DMS114 treated with DMSO at 0.1 percent for 48 hours (cell line): ENCODE measurements around the gene SLC44A3.

Experiments
- DNase-seq: peaks from one replicate; lab custom pipeline; 2025; ENCODE audit not compliant: unreplicated experiment; lab: John Stamatoyannopoulos, UW

The SLC44A3 gene

GRCh38 chr1:94801919-94802546, 18.1 kb upstream of the SLC44A3 start:
- peak; percentile 83 for DNase-seq

DNA sequence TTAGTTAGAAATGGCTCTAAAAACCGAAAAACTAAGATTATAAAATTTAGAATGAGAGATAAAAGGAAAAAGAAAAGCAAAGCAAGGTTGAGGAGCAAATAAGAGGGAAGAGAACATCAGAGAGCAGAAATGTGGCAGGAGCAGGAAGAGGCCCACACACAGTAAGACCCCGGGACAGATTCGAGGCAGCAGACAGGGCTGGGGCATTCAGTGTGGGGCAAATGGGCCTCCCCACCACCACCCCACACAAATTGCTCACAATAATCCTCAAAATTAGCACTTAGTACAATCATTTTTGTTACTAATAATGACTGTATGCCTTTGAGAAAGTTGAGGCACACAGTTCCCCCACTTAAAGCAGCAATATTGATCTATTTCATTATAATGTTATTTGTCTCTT, 17.1 kb upstream of the SLC44A3 start:
- no peak for DNase-seq

- DNase-seq: no peak
These were observed 16.4 kb upstream of the SLC44A3 start for GRCh38 chr1:94803517-94804441.

DNA sequence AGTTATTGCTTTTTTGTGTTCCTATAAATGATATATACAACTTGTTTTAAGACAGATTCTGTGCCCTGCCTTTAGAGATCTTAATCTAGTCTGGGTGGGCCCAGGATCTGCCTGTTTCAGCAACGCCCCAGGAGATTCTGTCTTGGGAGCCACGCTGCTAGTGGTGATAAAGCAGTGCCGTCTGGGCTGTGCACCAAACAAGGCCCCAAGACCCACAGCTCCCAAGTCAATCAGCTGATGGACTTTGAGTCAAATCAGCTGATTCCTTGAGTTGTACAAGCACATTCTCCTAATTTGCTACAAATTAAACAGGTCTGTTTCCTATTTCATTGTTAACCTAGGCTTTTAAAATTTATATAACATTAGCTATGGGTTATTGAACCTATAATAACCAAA, 15.7 kb upstream of the SLC44A3 start:
- DNase-seq: no peak

DNA sequence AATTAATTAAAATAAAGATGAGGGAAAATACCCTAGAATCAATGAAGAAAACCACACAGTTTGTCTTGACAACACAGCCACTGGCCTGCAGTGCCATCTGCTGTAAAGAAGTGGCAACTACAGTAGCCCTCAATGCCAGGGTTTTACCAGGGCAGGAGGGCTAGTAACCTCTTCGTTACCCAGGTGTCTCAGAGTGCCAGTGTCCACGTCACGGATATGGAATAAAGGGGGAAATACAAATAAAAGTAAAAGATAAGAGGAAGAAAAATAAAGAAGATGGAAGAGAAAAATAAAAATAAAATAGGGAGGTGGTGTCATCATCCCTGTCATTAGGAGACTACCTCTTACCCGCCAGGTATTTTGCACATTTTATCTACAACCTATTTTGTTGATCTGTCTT, 14.2 kb upstream of the SLC44A3 start:
- DNase-seq: peak; percentile 39

GRCh38 chr1:94806441-94806871, 13.7 kb upstream of the SLC44A3 start:
- no peak for DNase-seq

- no peak for DNase-seq
These were observed 12.2 kb upstream of the SLC44A3 start for GRCh38 chr1:94807742-94808491.

GRCh38 chr1:94808669-94809068, 11.5 kb upstream of the SLC44A3 start:
- DNase-seq: no peak

DNA sequence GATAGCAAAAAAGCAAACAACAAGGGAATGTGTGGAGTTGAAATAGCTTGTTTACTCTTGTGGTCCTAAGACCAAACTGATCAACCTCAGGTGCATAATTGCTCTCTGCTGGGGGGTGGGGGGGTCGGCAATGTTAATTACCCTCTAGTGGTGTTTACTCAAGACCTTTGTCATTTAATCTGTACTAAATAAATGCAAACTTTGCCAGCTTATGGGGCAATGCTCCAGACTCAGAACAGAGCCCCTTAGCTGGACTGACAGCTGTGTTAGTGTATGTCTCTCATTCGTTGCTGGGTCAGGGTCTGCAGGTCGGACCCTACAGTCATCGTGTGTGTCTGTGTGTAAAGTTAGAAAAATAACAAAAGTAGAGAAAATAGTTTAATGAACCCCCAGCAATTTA, 7.2 kb upstream of the SLC44A3 start:
- DNase-seq: no peak

GRCh38 chr1:94816030-94816429, 4.1 kb upstream of the SLC44A3 start:
- no peak for DNase-seq

DNA sequence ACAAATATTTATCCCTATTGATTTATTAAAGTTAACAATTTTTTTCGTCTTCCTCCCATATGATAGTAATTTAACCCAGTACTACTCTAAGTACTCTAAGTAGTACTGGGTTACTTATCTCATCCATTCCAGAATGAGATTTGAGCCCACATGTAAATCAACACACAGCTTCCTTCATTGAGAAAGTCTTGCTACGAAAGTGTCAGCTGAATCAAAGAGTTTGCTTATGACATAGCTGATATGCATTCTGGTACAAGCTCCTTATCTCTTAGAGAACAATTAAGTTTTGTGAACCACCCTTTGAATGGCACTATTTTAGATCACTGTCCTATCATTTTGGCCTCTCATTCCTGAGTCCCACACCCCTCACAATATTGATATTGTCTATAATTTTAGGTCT, 2.4 kb upstream of the SLC44A3 start:
- DNase-seq: no peak

DNA sequence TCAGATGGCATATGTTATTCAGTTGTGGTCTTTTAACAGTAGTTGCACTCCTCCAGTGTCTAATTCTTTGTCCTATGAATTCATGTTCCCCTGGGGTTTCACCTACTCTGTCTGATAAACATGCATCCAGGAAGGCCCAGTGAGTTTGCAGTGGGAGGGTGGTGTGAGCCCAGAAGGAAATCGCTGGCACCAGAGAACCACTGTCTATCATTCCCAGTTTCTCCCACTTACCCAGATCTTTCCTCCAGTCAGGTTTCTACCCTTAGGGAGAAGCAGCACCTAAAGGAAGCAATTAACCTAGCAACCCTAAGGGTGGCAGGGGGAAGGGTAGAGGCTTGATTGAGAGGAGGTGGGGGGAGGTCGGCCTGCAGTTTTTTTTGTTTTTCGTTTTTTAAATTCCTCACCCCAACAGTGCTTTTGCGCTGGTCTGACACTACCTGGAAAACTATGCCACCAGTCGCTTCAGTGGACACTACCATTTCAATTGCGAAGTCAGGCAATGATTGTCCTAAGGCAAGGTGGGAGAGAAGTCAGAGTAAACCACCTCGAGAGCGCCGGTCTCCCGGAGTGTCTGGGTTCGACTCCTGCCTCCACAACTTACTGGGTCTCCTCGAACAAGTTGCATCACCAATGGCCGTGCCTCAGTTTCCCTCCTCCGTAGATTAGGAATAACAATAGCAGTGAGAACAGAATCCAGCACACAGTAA, 766 bp upstream of the SLC44A3 start:
- no peak for DNase-seq

DNA sequence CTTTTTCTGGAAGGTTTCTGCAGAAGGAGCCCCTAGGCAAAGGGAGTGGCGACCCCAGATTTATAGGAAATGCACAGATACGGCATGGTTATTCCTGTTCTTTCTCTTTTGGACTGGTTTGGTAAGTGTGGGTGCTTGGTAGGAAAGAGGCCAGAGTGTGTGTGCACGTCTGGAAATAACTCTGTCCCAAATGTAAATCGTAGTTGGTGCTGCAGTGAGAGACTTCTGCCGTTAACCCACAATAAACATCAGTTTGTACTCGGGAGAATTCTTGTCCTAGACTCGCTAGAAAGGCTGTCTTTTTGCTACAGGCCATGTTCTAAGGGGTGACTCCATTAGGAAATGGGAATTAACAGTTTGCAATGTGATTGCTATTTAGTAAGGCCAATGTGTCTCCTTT, 779 bp downstream of the SLC44A3 start:
- no peak for DNase-seq

DNA sequence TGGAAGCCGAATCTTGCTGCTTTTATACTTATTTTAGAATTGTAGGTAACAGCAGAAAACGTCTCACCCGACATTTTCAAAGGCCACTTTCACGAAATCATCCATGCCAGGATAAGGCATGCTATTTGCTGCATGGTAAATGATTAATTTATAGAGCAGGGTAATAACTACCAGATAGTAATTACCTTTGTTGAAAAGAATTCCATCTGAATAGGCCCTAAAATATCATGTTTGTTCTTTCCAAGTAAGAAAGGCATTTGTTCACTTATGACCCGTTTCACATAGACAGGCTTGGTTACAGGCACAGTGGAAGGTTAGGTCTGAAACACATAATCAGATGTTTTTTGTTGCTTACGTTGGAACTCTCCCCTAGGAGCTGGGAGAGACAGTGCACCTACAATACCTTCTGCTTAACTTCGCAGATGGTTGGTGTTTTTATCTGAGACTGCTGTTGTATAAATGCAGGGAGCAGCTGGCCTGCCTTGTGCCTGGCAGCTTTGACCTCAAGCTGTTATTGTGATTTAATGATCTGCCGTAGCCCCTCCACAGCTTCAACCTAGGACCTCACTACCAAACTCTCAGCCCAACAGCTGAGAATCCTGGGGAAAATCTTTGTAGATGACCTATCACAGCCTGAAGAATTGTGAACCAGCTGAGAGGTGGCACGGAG, 1.6 kb downstream of the SLC44A3 start:
- no peak for DNase-seq

- no peak for DNase-seq
These were observed 3.0 kb downstream of the SLC44A3 start for GRCh38 chr1:94823116-94823515.

- DNase-seq: no peak
These were observed 5.8 kb downstream of the SLC44A3 start for GRCh38 chr1:94825936-94826335.

- no peak for DNase-seq
These were observed 7.3 kb downstream of the SLC44A3 start for GRCh38 chr1:94827434-94827833.

- DNase-seq: no peak
These were observed 8.1 kb downstream of the SLC44A3 start for GRCh38 chr1:94828251-94828650.

GRCh38 chr1:94831641-94832040, 11.5 kb downstream of the SLC44A3 start:
- no peak for DNase-seq

DNA sequence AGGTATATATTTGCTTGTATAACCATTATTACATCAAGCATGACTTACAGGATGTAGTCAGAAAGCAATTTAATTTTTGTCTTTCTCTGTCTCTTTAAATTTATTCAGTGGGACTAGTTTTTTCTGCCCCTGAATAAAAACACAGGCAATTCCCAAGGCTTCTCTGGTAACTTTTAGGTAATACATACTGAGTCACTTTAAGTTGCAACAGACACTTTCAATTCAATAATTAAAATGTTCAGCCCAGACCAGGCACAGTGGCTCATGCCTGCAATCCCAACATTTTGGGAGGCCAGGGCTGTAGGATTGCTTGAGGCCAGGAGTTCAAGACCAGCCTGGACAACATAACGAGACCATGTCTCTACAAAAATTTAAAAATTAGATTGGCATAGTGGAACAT, 12.3 kb downstream of the SLC44A3 start:
- DNase-seq: no peak
